ENCODE results near the gene GAS2.

Gene GAS2

GRCh38 chr11:22674470-22675439 lies 8.3 kb downstream of the GAS2 start:
- no peak for DNase-seq

GRCh38 chr11:22677153-22677903 lies 10.9 kb downstream of the GAS2 start:
- no peak for DNase-seq

GRCh38 chr11:22680628-22681027 lies 14.2 kb downstream of the GAS2 start:
- DNase-seq: no peak

GRCh38 chr11:22681281-22681812 lies 14.9 kb downstream of the GAS2 start:
- no peak for DNase-seq

- DNase-seq: no peak
These were observed 17.7 kb downstream of the GAS2 start for GRCh38 chr11:22684082-22684481.

GRCh38 chr11:22685111-22685510 lies 18.7 kb downstream of the GAS2 start:
- no peak for DNase-seq

- no peak for DNase-seq
These were observed 22.5 kb downstream of the GAS2 start for GRCh38 chr11:22688914-22689313.

- DNase-seq: no peak
These were observed 23.8 kb downstream of the GAS2 start for GRCh38 chr11:22690257-22690656.

GRCh38 chr11:22690871-22691270 lies 24.5 kb downstream of the GAS2 start:
- DNase-seq: no peak

- no peak for DNase-seq
These were observed 33.0 kb downstream of the GAS2 start for GRCh38 chr11:22699388-22699787.

- no peak for DNase-seq
These were observed 35.6 kb downstream of the GAS2 start for GRCh38 chr11:22702031-22702430.

GRCh38 chr11:22703040-22703439 lies 36.6 kb downstream of the GAS2 start:
- peak; percentile 85 for DNase-seq

GRCh38 chr11:22703591-22703990 lies 37.2 kb downstream of the GAS2 start:
- peak; percentile 26 for DNase-seq

GRCh38 chr11:22707119-22707899 lies 40.9 kb downstream of the GAS2 start:
- DNase-seq: peak; percentile 28

- DNase-seq: no peak
These were observed 44.8 kb downstream of the GAS2 start for GRCh38 chr11:22711071-22711770.

GRCh38 chr11:22711880-22712279 lies 45.5 kb downstream of the GAS2 start:
- no peak for DNase-seq

GRCh38 chr11:22713336-22713735 lies 46.9 kb downstream of the GAS2 start:
- DNase-seq: no peak

GRCh38 chr11:22715971-22716370 lies 49.6 kb downstream of the GAS2 start:
- DNase-seq: no peak

GRCh38 chr11:22720457-22720856 lies 54.0 kb downstream of the GAS2 start:
- no peak for DNase-seq

- DNase-seq: no peak
These were observed 56.9 kb downstream of the GAS2 start for GRCh38 chr11:22723274-22723673.

- peak; percentile 4 for DNase-seq
These were observed 58.7 kb downstream of the GAS2 start for GRCh38 chr11:22725079-22725478.

Data from fibroblast of skin of right quadriceps (primary cell).